ENCODE data around the gene PPP1R1A. TPM values are rescaled to one million over a fixed set of nuclear protein-coding genes. Genes with fewer than 3 reads are reported as not detected.

PPP1R1A gene
- total RNA-seq, 1 experiment from 2014 or later: 0.43 TPM

DNA sequence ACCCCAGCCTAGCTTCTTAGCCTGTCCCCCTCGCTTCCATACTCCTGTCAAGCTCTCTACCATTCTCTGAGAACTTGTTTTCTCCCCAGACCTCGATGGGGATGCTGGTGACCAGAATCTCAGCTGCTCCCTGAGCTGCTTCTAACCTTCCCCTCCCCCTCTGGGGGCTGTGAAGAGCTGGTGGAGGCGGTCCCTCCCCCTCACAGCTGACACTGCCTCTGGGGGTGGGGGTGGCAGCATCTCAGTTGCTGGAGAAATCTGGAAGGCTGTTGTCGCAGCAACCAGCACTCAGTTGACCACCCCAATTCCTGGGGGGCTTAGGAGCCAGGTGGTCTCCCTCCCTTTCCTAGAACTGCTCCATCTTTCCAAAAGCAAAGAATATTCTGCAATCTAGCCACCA, 4.7 kb downstream of the PPP1R1A start:
- TF ChIP-seq, protein P1, sequence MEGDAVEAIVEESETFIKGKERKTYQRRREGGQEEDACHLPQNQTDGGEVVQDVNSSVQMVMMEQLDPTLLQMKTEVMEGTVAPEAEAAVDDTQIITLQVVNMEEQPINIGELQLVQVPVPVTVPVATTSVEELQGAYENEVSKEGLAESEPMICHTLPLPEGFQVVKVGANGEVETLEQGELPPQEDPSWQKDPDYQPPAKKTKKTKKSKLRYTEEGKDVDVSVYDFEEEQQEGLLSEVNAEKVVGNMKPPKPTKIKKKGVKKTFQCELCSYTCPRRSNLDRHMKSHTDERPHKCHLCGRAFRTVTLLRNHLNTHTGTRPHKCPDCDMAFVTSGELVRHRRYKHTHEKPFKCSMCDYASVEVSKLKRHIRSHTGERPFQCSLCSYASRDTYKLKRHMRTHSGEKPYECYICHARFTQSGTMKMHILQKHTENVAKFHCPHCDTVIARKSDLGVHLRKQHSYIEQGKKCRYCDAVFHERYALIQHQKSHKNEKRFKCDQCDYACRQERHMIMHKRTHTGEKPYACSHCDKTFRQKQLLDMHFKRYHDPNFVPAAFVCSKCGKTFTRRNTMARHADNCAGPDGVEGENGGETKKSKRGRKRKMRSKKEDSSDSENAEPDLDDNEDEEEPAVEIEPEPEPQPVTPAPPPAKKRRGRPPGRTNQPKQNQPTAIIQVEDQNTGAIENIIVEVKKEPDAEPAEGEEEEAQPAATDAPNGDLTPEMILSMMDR (IDR thresholded peaks at IDR 0.05; ENCODE audit: insufficient read depth in 1 of 2, low read depth in 1 of 2, low read length in 1 of 2, severe bottlenecking in 1 of 2, unreplicated experiment in 1 of 2): no peak
- H3K9me3 Mint-ChIP-seq (ENCODE audit: unreplicated experiment): no peaks in the 10 kb centered on the region
- POLR2A ChIA-PET: no interaction called here
- H3K4me1 ChIP-seq: no peaks in the 10 kb centered on the region
- H3K27me3 ChIP-seq (replicated peaks; ENCODE audit: control insufficient read depth, insufficient read depth, low read length): peaks cover 2% of the 10 kb centered on the region
- H3K4me3 Mint-ChIP-seq (ENCODE audit: unreplicated experiment): no peak overlapping the region
- no peaks in the 10 kb centered on the region for H3K36me3 Mint-ChIP-seq (ENCODE audit: insufficient read depth, unreplicated experiment)
- H3K9me3 ChIP-seq: no peaks in the 10 kb centered on the region
- intact Hi-C loops (cut with micrococcal nuclease; ENCODE audit: unreplicated experiment): no loop called here
- no peak overlapping the region for H3K4me3 ChIP-seq (ENCODE audit: low read depth, low read length)
- H3K27me3 Mint-ChIP-seq (ENCODE audit: insufficient read depth, unreplicated experiment): peaks cover 24% of the 10 kb centered on the region
- no peaks in the 10 kb centered on the region for H3K36me3 ChIP-seq (ENCODE audit: control insufficient read depth, insufficient read depth, low read length)
- DNase-seq: no peak
- no TSS peak for BruUV-seq (replicated peaks)
- H3K4me1 Mint-ChIP-seq (ENCODE audit: low read depth, unreplicated experiment): peaks cover 3% of the 10 kb centered on the region
- CTCF ChIA-PET: no interaction called here
- no peak overlapping the region for H3K27ac Mint-ChIP-seq (ENCODE audit: unreplicated experiment)

DNA sequence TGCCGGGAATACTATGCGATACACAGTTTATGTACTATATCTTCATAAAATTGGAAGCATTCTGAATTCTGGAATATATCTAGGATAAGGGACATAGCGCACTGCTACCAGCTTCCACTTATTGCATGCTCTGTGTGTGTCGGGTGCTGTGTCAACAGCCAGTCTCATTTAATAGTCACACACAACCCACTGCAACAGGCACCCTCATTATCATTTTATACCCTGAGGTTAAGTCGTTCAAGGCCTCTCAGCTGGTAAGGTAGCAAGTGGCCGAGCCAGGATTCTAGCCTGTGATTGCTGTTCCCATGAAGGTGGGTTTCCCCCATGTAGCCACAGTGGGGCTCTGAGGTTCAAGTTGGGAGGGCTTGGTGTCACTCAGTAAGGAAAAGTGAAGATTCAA, 7.0 kb downstream of the PPP1R1A start:
- ChIA-PET CTCF (no interaction called here), POLR2A (no interaction called here)
- no peak overlapping the region for H3K4me3 Mint-ChIP-seq (ENCODE audit: unreplicated experiment)
- Histone ChIP-seq H3K4me1 (no peaks in the 10 kb centered on the region), H3K27me3 (replicated peaks; ENCODE audit: control insufficient read depth, insufficient read depth, low read length) (peaks cover under 1% of the 10 kb centered on the region), H3K36me3 (ENCODE audit: control insufficient read depth, insufficient read depth, low read length) (no peaks in the 10 kb centered on the region), H3K9me3 (no peaks in the 10 kb centered on the region), H3K4me3 (ENCODE audit: low read depth, low read length) (no peak overlapping the region)
- H3K27ac Mint-ChIP-seq (ENCODE audit: unreplicated experiment): no peak overlapping the region
- H3K4me1 Mint-ChIP-seq (ENCODE audit: low read depth, unreplicated experiment): no peaks in the 10 kb centered on the region
- TF ChIP-seq, protein P1 (IDR thresholded peaks at IDR 0.05; ENCODE audit: insufficient read depth in 1 of 2, low read depth in 1 of 2, low read length in 1 of 2, severe bottlenecking in 1 of 2, unreplicated experiment in 1 of 2): no peak
- peaks cover 16% of the 10 kb centered on the region for H3K27me3 Mint-ChIP-seq (ENCODE audit: insufficient read depth, unreplicated experiment)
- no peak for DNase-seq
- H3K36me3 Mint-ChIP-seq (ENCODE audit: insufficient read depth, unreplicated experiment): no peaks in the 10 kb centered on the region
- no TSS peak for BruUV-seq (replicated peaks)
- no peaks in the 10 kb centered on the region for H3K9me3 Mint-ChIP-seq (ENCODE audit: unreplicated experiment)
- intact Hi-C loops (cut with micrococcal nuclease; ENCODE audit: unreplicated experiment): no loop called here

DNA sequence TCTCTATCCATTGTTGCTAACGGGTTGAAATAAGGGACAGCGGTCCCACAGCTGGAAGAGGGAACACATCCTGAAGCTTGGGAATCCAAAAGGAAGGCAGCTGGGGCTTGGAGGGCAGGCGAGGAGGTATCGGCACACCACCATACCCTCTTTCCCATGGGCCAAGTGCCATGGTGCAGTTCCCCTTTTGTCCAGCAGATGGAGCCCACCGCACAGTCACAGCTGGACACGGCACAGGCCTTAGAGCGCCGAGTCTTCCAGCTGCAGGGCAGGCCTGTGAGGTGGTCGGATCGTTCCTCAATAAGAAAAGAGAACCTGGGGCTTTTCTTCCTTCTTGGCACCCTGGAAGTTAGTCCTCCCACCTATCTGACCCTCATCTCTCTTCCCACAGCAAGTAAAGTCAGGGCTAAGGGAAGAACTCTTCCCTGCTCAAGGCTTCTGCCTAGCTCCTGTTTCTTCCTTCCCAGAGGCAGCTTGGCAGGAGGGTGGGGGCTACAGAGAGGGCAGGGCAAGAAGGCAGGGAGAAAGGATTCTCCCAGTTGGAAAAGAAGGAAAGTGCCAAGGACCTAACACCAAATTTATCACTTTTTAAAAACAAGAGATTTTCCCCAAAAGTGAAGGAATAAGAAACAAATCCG, 8.6 kb downstream of the PPP1R1A start:
- H3K27me3 ChIP-seq (replicated peaks; ENCODE audit: control insufficient read depth, insufficient read depth, low read length): no peaks in the 10 kb centered on the region; the same call in none of the 2 replicates
- ChIA-PET CTCF (interaction anchor here (0.5 to 1.7 kb wide), 10 partner anchors 8 to 172 kb away, joined by 3 to 10 read pairs (median 4); partner anchors contain the start of genes PDE1B and PPP1R1A), POLR2A (no interaction called here)
- Mint-ChIP-seq H3K4me3 (ENCODE audit: unreplicated experiment) (no peak overlapping the region), H3K27ac (ENCODE audit: unreplicated experiment) (no peak overlapping the region), H3K36me3 (ENCODE audit: insufficient read depth, unreplicated experiment) (no peaks in the 10 kb centered on the region), H3K4me1 (ENCODE audit: low read depth, unreplicated experiment) (no peaks in the 10 kb centered on the region), H3K9me3 (ENCODE audit: unreplicated experiment) (no peaks in the 10 kb centered on the region), H3K27me3 (ENCODE audit: insufficient read depth, unreplicated experiment) (peaks cover 17% of the 10 kb centered on the region)
- H3K9me3 ChIP-seq: no peaks in the 10 kb centered on the region
- DNase-seq: peak; percentile 76 to 85
- intact Hi-C loops (cut with micrococcal nuclease; ENCODE audit: unreplicated experiment): loop anchor here (2.0 kb wide), 1 partner anchor 17 kb away; no protein-coding TSS in a partner anchor
- H3K4me1 ChIP-seq: no peaks in the 10 kb centered on the region
- H3K4me3 ChIP-seq (ENCODE audit: low read depth, low read length): no peak overlapping the region
- no peaks in the 10 kb centered on the region for H3K36me3 ChIP-seq (ENCODE audit: control insufficient read depth, insufficient read depth, low read length)
- BruUV-seq (replicated peaks): no TSS peak
- TF ChIP-seq, protein P1 (IDR thresholded peaks at IDR 0.05; ENCODE audit: insufficient read depth in 1 of 2, low read depth in 1 of 2, low read length in 1 of 2, severe bottlenecking in 1 of 2, unreplicated experiment in 1 of 2): peak; percentile 94 to 95
